Measurements from ENCODE around the gene IFITM5. TPM values are rescaled to one million over a fixed set of nuclear protein-coding genes. Genes with fewer than 3 reads are reported as not detected.

The IFITM5 gene
- total and polyA plus RNA-seq, 9 donors, result not detected

DNA sequence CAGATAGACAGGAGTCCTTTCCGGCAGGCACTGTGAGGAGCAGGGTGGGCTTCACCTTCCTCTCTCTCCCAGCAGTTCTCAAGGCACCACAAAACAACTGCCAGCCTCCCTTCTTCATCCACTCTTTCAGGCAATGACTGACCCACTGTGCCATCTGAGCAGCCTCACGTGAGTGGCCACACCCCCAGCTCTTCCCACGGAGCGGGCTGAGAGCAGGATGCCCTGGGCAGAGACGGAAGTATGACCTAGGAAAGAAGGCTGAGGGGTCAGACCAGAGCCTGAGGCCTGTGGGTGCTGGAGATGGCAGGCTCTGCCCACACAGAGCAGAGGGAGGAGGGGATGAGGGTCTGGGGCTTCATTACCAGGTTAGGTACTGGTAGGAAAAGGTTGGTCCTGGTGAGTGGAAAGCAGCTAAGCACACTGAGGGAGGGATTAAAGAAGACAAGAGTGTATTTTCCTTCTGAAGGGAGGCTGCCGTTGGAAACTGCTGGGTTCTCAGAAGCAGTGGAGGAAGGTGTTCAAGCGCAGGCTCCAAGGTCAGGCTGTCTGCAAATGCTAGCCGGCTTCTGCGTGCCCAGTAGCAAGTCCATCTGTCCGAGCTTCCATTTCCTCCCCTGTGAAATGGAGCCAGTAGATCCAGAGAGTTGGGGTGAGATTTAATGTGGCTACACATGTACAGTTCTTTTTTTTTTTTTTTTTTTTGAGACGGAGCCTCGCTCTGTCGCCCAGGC lies 16.5 kb downstream of the IFITM5 start:
- Histone ChIP-seq H3K9me3 (no peaks in the 10 kb centered on the region), H3K36me3 (no peaks in the 10 kb centered on the region), H3K4me1 (ENCODE audit: insufficient read depth) (peaks cover 3% of the 10 kb centered on the region), H3K4me3 (no peak overlapping the region), H3K27ac (no peak overlapping the region), H3K27me3 (peaks cover 5% of the 10 kb centered on the region)
- no peak for DNase-seq
- intact Hi-C loops (cut with DNase I), result loop anchor here in 1 of 4 donors (5.0 kb wide), 1 partner anchor 35 kb away; no protein-coding TSS in a partner anchor
- TF ChIP-seq POLR2A (IDR thresholded peaks at IDR 0.05) (no peak), EP300 (IDR thresholded peaks at IDR 0.05) (no peak), CTCF (IDR thresholded peaks at IDR 0.05) (no peak)
- 34 to 46% (median 44%) methylated on average over 13 of the region's 13 CpGs for WGBS, 3 donors

GRCh38 chr11:282171-282570 lies 17.2 kb downstream of the IFITM5 start:
- DNase-seq, result peak in 1 of 5 donors; percentile 19
- H3K4me1 ChIP-seq (ENCODE audit: insufficient read depth), result peaks cover 3% of the 10 kb centered on the region
- intact Hi-C loops (cut with DNase I), result loop anchor here in 1 of 4 donors (5.0 kb wide), 1 partner anchor 35 kb away; no protein-coding TSS in a partner anchor
- H3K4me3 ChIP-seq, result no peak overlapping the region
- no peaks in the 10 kb centered on the region for H3K36me3 ChIP-seq
- peaks cover 5% of the 10 kb centered on the region for H3K27me3 ChIP-seq
- TF ChIP-seq POLR2A (IDR thresholded peaks at IDR 0.05) (no peak), CTCF (IDR thresholded peaks at IDR 0.05) (no peak), EP300 (IDR thresholded peaks at IDR 0.05) (no peak)
- H3K27ac ChIP-seq, result no peak overlapping the region
- WGBS, 3 donors, result 54 to 62% (median 57%) methylated on average over 4 of the region's 4 CpGs
- no peaks in the 10 kb centered on the region for H3K9me3 ChIP-seq

DNA sequence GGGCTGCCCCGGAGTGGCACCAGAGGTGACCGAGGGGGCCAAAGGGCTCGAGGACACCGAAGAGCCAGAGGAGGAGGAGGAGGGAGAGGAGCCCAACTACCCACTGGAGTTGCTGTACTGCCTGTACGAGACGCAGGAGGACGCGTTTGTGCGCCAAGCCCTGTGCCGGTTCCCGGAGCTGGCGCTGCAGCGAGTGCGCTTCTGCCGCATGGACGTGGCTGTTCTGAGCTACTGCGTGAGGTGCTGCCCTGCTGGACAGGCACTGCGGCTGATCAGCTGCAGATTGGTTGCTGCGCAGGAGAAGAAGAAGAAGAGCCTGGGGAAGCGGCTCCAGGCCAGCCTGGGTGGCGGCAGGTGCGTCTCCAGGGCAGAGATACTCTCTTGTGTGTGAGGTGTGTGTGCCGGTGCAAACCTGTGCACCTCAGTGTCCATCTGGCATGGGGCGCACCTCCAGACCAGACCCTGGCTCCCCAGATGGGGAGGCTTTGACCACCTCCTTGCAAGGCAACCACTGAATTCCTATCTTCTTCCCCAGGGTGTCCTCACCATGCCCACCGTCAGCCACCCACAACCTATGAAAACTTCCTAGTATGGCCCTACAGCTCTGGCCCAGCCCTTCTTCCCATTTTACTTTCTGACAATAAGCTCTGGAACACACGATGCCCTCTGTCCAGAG lies 17.7 kb downstream of the IFITM5 start:
- TF ChIP-seq POLR2A (IDR thresholded peaks at IDR 0.05), result no peak
- no peak for TF ChIP-seq CTCF (IDR thresholded peaks at IDR 0.05)
- no peak for TF ChIP-seq EP300 (IDR thresholded peaks at IDR 0.05)
- no peak overlapping the region for H3K27ac ChIP-seq

DNA sequence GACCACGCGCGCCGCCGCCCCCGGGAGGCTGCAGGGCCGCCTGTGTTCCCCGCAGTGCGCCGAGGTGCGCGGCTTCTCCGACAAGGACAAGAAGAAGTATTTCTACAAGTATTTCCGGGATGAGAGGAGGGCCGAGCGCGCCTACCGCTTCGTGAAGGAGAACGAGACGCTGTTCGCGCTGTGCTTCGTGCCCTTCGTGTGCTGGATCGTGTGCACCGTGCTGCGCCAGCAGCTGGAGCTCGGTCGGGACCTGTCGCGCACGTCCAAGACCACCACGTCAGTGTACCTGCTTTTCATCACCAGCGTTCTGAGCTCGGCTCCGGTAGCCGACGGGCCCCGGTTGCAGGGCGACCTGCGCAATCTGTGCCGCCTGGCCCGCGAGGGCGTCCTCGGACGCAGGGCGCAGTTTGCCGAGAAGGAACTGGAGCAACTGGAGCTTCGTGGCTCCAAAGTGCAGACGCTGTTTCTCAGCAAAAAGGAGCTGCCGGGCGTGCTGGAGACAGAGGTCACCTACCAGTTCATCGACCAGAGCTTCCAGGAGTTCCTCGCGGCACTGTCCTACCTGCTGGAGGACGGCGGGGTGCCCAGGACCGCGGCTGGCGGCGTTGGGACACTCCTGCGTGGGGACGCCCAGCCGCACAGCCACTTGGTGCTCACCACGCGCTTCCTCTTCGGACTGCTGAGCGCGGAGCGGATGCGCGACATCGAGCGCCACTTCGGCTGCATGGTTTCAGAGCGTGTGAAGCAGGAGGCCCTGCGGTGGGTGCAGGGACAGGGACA lies 18.4 kb downstream of the IFITM5 start:
- DNase-seq, result peak in 1 of 5 donors; percentile 30
- intact Hi-C loops (cut with DNase I), result loop anchor here in 1 of 4 donors (5.0 kb wide), 1 partner anchor 34 kb away; no protein-coding TSS in a partner anchor
- peaks cover 5% of the 10 kb centered on the region for H3K27me3 ChIP-seq

More for the DNA sequence above, 17.7 kb downstream of the IFITM5 start:
- Histone ChIP-seq H3K36me3 (no peaks in the 10 kb centered on the region), H3K4me1 (ENCODE audit: insufficient read depth) (peaks cover 3% of the 10 kb centered on the region), H3K9me3 (no peaks in the 10 kb centered on the region), H3K4me3 (no peak overlapping the region), H3K27me3 (peaks cover 5% of the 10 kb centered on the region)
- intact Hi-C loops (cut with DNase I), result loop anchor here in 1 of 4 donors (5.0 kb wide), 1 partner anchor 34 kb away; no protein-coding TSS in a partner anchor
- 32 to 38% (median 35%) methylated on average over 25 to 26 of the region's 26 CpGs for WGBS, 3 donors
- peak in 1 of 5 donors; percentile 31 for DNase-seq

More for the DNA sequence above, 18.4 kb downstream of the IFITM5 start:
- 6 to 15% (median 13%) methylated on average over 66 to 79 of the region's 79 CpGs for WGBS, 3 donors
- Histone ChIP-seq H3K36me3 (no peaks in the 10 kb centered on the region), H3K4me1 (ENCODE audit: insufficient read depth) (peaks cover 3% of the 10 kb centered on the region), H3K27ac (no peak overlapping the region), H3K4me3 (no peak overlapping the region), H3K9me3 (no peaks in the 10 kb centered on the region)
- TF ChIP-seq EP300 (IDR thresholded peaks at IDR 0.05) (no peak), POLR2A (IDR thresholded peaks at IDR 0.05) (no peak), CTCF (IDR thresholded peaks at IDR 0.05) (no peak)

Data from ovary (tissue), 9 donors.